ENCODE data around the gene CACNA1C.

GRCh38 chr12:2118061-2118460 lies 65.3 kb downstream of the CACNA1C start:
- no peak for TF ChIP-seq CTCF (IDR thresholded peaks at IDR 0.05)
- no peak for TF ChIP-seq POLR2A (IDR thresholded peaks at IDR 0.05)
- no peak for TF ChIP-seq POLR2AphosphoS5 (IDR thresholded peaks at IDR 0.05)
